BLaER1 treated with 17β-estradiol and CSF1 and Interleukin-3, amounts not matched to agents 10 nM and 100 nM (cell line): ENCODE measurements around the gene DTNA.

Source experiments
- H3K27ac ChIP-seq, 11 experiments: shearing (Covaris generic); formaldehyde crosslinking; 2 replicates each; pipeline ENCODE4 v1.8.1; 2022
- H3K27me3 ChIP-seq, 11 experiments: shearing (Covaris generic); formaldehyde crosslinking; 2 replicates each; pipeline ENCODE4 v1.8.1; 2022
- H3K36me3 ChIP-seq, 11 experiments: shearing (Covaris generic); formaldehyde crosslinking; 2 replicates each; pipeline ENCODE4 v1.8.1; 2022
- H3K4me1 ChIP-seq, 10 experiments: shearing (Covaris generic); formaldehyde crosslinking; 2 replicates each; pipeline ENCODE4 v1.8.1; 2022
- H3K4me2 ChIP-seq, 11 experiments: shearing (Covaris generic); formaldehyde crosslinking; 2 replicates each; pipeline ENCODE4 v1.8.1; 2022
- H3K4me3 ChIP-seq, 10 experiments: shearing (Covaris generic); formaldehyde crosslinking; 2 replicates each; pipeline ENCODE4 v1.8.1; 2022
- H3K9ac ChIP-seq, 11 experiments: shearing (Covaris generic); formaldehyde crosslinking; 2 replicates each; pipeline ENCODE4 v1.8.1; 2022
- H3K9me3 ChIP-seq, 11 experiments: shearing (Covaris generic); formaldehyde crosslinking; replicated peaks in 1 of 11; 2 replicates each; pipeline ENCODE4 v1.8.1; 2022
- H4K20me1 ChIP-seq, 11 experiments: shearing (Covaris generic); formaldehyde crosslinking; 2 replicates each; pipeline ENCODE4 v1.8.1; 2022
- Cebpa-rat ChIP-seq, 11 experiments: shearing (Covaris generic); IDR thresholded peaks; 2 replicates each; pipeline ENCODE4 v1.8.1; 2022

Gene DTNA

DNA sequence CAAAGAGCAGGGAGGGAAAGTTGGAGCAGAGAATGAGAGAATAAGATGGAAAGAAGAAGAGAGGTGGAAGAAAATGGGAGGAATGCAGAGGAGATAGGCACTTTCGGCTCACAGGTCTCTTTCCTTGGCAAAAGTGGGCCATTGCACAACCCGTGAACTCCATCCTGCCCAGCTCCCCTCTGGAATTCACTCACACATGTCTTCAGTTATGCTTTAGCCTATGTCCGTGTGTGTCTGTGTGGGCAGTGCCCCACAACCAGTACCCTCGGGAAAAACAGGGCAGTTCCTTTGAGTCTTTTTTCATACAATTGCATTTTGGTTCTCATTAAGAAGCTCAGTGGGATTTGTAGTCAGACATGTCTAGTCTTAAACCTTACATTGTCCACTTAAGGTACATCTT lies 34.5 kb downstream of the DTNA start:
- no peak for TF ChIP-seq Cebpa-rat (IDR thresholded peaks at IDR 0.05)
- no peaks in the 10 kb centered on the region for H3K9me3 ChIP-seq
- H3K4me3 ChIP-seq: no peak overlapping the region
- peaks cover 0 to 52% (median 0%) of the 10 kb centered on the region in 11 experiments; a peak in 5 of 22 replicates for H4K20me1 ChIP-seq
- H3K4me1 ChIP-seq: 0 out of 20 replicates have a peak, but pooled peaks cover 0 to 5% (median 0%) of the 10 kb centered on the region in 10 experiments
- H3K36me3 ChIP-seq: no peaks in the 10 kb centered on the region
- no peaks in the 10 kb centered on the region for H3K27me3 ChIP-seq
- H3K27ac ChIP-seq: no peak overlapping the region
- H3K9ac ChIP-seq: no peak overlapping the region
- no peak overlapping the region for H3K4me2 ChIP-seq

DNA sequence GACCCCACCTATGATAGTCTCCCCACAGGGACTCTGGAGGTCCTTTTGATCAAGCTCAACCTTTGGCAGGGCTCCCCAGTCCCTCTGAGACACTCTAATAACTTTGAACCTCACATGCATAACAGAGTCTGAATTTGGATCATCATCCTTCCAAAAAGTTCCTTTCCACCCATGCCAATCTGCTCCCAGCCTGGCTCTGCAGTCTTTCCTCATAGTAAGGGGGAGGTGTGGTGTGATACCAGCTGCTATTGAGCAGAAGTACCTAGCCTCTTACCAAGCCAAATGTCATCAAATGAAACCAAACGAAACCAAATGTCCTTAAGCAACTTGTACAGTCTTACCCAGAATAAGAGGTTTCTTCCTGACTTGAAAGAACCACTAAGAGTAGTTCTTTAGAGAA lies 36.5 kb downstream of the DTNA start:
- Histone ChIP-seq H4K20me1 (peaks cover 0 to 47% (median 0%) of the 10 kb centered on the region in 11 experiments; a peak in 5 of 22 replicates), H3K27ac (no peak overlapping the region), H3K4me1 (0 out of 20 replicates have a peak, but pooled peaks cover 0 to 5% (median 0%) of the 10 kb centered on the region in 10 experiments), H3K9ac (no peak overlapping the region), H3K9me3 (no peaks in the 10 kb centered on the region), H3K4me2 (no peak overlapping the region), H3K4me3 (no peak overlapping the region), H3K27me3 (no peaks in the 10 kb centered on the region), H3K36me3 (no peaks in the 10 kb centered on the region)
- no peak for TF ChIP-seq Cebpa-rat (IDR thresholded peaks at IDR 0.05)

DNA sequence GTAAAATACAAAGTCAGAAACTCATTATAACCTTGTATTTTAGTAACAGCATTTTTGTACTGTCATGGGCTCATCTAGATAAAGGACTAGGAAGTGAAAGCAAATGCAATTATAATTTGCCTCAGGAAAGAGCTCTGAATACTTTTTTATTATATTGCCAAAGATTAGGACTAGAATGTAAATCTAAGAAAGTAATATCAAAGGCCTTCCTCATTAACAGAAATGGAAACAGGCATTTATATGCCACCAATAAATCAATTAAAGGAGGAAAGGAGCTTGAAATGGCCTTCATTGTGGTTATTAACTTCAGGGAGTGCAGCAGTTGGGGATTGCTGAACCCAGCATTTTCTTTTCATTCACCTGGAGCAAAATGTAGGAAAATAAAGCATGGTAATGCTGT lies 39.6 kb downstream of the DTNA start:
- TF ChIP-seq Cebpa-rat (IDR thresholded peaks at IDR 0.05): no peak
- Histone ChIP-seq H4K20me1 (peaks cover 0 to 53% (median 0%) of the 10 kb centered on the region in 11 experiments; a peak in 5 of 22 replicates), H3K4me1 (0 out of 20 replicates have a peak, but pooled peaks cover 0 to 5% (median 0%) of the 10 kb centered on the region in 10 experiments), H3K4me3 (no peak overlapping the region), H3K9ac (no peak overlapping the region), H3K9me3 (no peaks in the 10 kb centered on the region), H3K27me3 (no peaks in the 10 kb centered on the region), H3K4me2 (no peak overlapping the region), H3K36me3 (no peaks in the 10 kb centered on the region), H3K27ac (no peak overlapping the region)

DNA sequence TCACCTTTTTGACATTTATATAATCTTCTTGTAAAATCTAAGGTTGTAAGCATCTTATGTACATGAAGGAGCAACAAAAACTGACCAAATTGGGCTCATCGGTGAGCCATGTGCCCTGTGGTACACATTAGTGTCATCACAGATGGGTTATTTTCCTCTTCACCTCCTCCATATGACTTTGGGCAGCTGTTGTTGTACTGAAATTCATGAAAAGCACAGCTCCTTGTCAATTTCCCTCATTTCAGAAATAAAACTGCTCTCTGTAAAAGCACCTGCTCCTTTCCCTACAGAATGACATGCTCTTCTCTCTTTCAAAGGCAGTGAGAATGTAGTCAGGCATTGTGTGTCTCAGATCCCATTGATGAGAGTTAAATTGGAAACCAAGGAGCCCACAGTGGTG lies 42.0 kb downstream of the DTNA start:
- Histone ChIP-seq H3K27ac (no peak overlapping the region), H4K20me1 (peaks cover 0 to 53% (median 0%) of the 10 kb centered on the region in 11 experiments; a peak in 5 of 22 replicates), H3K27me3 (no peaks in the 10 kb centered on the region), H3K9me3 (no peaks in the 10 kb centered on the region), H3K9ac (no peak overlapping the region), H3K4me1 (0 out of 20 replicates have a peak, but pooled peaks cover 0 to 5% (median 0%) of the 10 kb centered on the region in 10 experiments), H3K36me3 (peaks cover 0 to 10% (median 0%) of the 10 kb centered on the region in 11 experiments; a peak in 3 of 22 replicates), H3K4me3 (no peak overlapping the region), H3K4me2 (no peak overlapping the region)
- no peak for TF ChIP-seq Cebpa-rat (IDR thresholded peaks at IDR 0.05)

DNA sequence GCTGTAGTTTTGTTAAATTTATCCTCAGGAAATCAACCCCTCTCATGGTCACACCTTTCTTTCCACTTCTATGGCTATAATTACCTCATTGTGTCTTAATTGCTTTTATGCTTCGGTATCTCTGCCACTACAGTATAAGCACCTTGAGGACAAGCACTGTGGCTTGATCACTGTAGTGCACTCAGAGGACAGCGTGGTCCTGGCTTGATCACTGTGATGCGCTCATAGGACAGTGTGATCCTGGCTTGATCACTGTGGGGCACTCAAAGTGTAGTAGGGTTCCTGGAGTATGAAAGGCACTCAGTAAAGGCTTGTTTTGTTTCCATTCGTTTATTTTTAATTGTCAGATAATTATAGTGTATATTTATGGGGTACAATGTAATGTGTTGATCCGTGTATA lies 44.2 kb downstream of the DTNA start:
- peaks cover 0 to 34% (median 0%) of the 10 kb centered on the region in 11 experiments; a peak in 4 of 22 replicates for H4K20me1 ChIP-seq

DNA sequence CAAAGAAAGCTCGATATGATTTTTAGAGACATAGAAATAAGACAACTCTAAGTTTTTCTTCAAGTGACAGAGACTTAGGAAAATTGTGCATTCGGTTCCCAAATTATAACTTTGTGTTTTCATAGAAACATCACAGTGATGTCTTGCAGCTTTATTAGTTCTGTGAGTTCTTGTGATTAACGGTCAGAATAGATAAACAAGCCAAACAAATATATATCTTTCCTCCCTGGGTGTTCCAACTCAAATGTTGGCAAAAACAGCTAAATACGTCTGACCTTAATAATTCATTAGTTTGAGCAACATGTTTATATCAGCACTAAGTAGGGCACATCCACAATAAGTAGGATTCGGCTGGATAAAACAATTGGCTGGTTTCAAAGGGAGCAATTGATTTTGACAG lies 47.6 kb downstream of the DTNA start:
- Histone ChIP-seq H3K9ac (no peak overlapping the region), H3K27me3 (no peaks in the 10 kb centered on the region), H3K27ac (no peak overlapping the region), H3K4me3 (no peak overlapping the region), H4K20me1 (peaks cover 0 to 15% (median 0%) of the 10 kb centered on the region in 11 experiments; a peak in 3 of 22 replicates), H3K9me3 (no peaks in the 10 kb centered on the region), H3K4me2 (no peak overlapping the region), H3K4me1 (no peaks in the 10 kb centered on the region), H3K36me3 (peaks cover 0 to 51% (median 0%) of the 10 kb centered on the region in 11 experiments; a peak in 6 of 22 replicates)
- TF ChIP-seq Cebpa-rat (IDR thresholded peaks at IDR 0.05): no peak

More for the DNA sequence above, 44.2 kb downstream of the DTNA start:
- 0 out of 20 replicates have a peak, but pooled peaks cover 0 to under 1% (median 0%) of the 10 kb centered on the region in 10 experiments for H3K4me1 ChIP-seq
- H3K27ac ChIP-seq: no peak overlapping the region
- peaks cover 0 to 30% (median 0%) of the 10 kb centered on the region in 11 experiments; a peak in 4 of 22 replicates for H3K36me3 ChIP-seq
- no peak overlapping the region for H3K9ac ChIP-seq
- no peak for TF ChIP-seq Cebpa-rat (IDR thresholded peaks at IDR 0.05)
- no peaks in the 10 kb centered on the region for H3K27me3 ChIP-seq
- H3K4me2 ChIP-seq: no peak overlapping the region
- H3K9me3 ChIP-seq: no peaks in the 10 kb centered on the region
- H3K4me3 ChIP-seq: no peak overlapping the region

DNA sequence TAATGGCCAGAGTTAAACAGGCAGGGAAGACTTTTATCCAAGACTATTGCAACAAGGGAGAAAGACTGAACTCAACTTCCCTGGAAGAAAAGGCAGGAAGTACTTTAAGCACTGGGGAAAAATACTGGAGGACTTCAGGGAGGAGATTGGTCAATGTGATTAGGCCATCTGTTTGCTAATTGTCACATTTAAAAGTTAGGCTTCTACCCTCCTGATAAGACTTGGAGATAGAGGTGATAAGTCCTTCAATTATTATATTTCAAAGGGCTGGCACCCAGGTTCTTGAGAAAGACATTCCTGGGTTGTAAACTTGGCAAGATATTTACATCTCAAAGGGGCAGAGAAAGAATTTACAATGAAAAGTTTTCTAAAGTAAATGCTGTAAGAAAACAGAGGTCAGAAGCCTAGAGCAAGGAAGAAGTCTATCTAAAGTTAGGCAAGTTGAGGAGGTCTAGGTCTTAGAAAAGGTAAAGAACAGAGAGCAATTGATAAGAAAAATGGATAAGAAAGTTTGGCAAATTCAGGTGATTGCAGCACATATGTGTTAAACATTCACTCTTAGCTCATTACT lies 48.4 kb downstream of the DTNA start:
- no peaks in the 10 kb centered on the region for H3K9me3 ChIP-seq
- H3K4me2 ChIP-seq: no peak overlapping the region
- no peaks in the 10 kb centered on the region for H3K4me1 ChIP-seq
- no peak overlapping the region for H3K27ac ChIP-seq
- H3K36me3 ChIP-seq: peaks cover 0 to 56% (median 0%) of the 10 kb centered on the region in 11 experiments; a peak in 6 of 22 replicates
- H4K20me1 ChIP-seq: peaks cover 0 to 15% (median 0%) of the 10 kb centered on the region in 11 experiments; a peak in 3 of 22 replicates
- H3K4me3 ChIP-seq: no peak overlapping the region
- H3K27me3 ChIP-seq: no peaks in the 10 kb centered on the region
- no peak for TF ChIP-seq Cebpa-rat (IDR thresholded peaks at IDR 0.05)
- H3K9ac ChIP-seq: no peak overlapping the region

DNA sequence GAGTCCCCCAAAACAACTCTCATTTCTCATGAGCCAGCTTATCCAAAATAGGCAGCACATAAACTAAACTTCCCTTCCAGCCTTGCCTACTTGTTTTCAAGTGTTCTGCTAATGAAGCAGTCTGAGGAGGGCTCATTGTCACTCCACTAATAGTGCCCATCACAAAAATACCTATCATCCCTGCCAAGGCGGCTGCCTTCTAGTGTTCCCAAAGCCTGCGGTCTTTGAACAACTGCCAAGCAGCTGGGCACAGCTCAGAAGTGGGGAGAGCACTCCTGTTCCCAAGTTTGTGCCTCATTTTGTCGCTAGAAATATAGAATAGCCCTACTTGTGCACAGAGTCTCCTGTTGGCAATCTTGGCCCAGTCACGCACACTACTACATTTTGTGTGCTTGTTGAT lies 50.3 kb downstream of the DTNA start:
- H3K36me3 ChIP-seq: peaks cover 0 to 62% (median 0%) of the 10 kb centered on the region in 11 experiments; a peak in 6 of 22 replicates
- no peaks in the 10 kb centered on the region for H3K27me3 ChIP-seq
- no peaks in the 10 kb centered on the region for H3K9me3 ChIP-seq
- no peak overlapping the region for H3K4me3 ChIP-seq
- no peak overlapping the region for H3K27ac ChIP-seq
- H4K20me1 ChIP-seq: peaks cover 0 to 6% (median 0%) of the 10 kb centered on the region in 11 experiments; a peak in 1 of 22 replicates
- no peak for TF ChIP-seq Cebpa-rat (IDR thresholded peaks at IDR 0.05)
- H3K4me2 ChIP-seq: no peak overlapping the region
- H3K9ac ChIP-seq: no peak overlapping the region
- no peaks in the 10 kb centered on the region for H3K4me1 ChIP-seq

DNA sequence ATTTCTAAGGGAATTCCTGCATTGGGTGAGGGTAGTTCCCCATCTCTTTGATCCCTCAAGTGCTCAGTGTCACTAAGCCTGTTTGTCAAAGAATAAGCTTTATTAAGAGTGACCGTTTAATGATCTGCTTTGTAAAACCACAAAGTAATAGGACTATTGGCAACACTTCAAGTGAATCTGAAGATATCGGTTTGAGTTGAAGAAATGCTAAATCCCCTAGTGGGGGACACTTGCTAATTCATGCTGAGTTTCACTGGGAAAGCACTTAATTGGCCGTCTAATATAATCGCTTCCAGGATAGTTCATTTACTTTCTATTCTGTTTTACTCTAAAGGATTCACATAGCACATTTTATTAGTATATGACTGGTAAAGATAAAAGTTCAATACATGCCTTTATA lies 54.4 kb downstream of the DTNA start:
- no peaks in the 10 kb centered on the region for H3K4me1 ChIP-seq

More for the DNA sequence above, 54.4 kb downstream of the DTNA start:
- Histone ChIP-seq H3K4me3 (no peak overlapping the region), H3K4me2 (no peak overlapping the region), H4K20me1 (no peaks in the 10 kb centered on the region), H3K9me3 (no peaks in the 10 kb centered on the region), H3K27ac (no peak overlapping the region), H3K27me3 (no peaks in the 10 kb centered on the region), H3K36me3 (peaks cover 0 to 67% (median 0%) of the 10 kb centered on the region in 11 experiments; a peak in 6 of 22 replicates), H3K9ac (no peak overlapping the region)
- TF ChIP-seq Cebpa-rat (IDR thresholded peaks at IDR 0.05): no peak
